GM12892 (cell line): ENCODE measurements around the gene SLC15A1.
"Not testable (repeated sequence)": the region's sequence is repeated elsewhere in the genome, so short reads cannot be mapped to it uniquely, and the experiment has no call there.

ENCODE experiments used
- DNase-seq: peaks from one replicate; pipeline ENCODE4 v3.0.0; 2011; ENCODE audit not compliant: insufficient read length
- FAIRE-seq: peaks from 2 replicates; lab custom pipeline; 2011; peaks lifted over from hg19 to GRCh38; lab: Jason Lieb, UNC
- POLR2A ChIP-seq: IDR thresholded peaks from 2 replicates; pipeline ENCODE4 v1.6.1; 2011; ENCODE audit warnings: low read depth, low read length, control low read depth
- POLR2AphosphoS5 ChIP-seq: IDR thresholded peaks from 2 replicates; pipeline ENCODE4 v1.6.1; 2011; ENCODE audit warnings: low read depth, low read length, control low read depth
- TAF1 ChIP-seq: IDR thresholded peaks from 2 replicates; pipeline ENCODE4 v1.6.1; 2011; ENCODE audit warnings: low read depth, mild to moderate bottlenecking, control low read depth, low read length, borderline replicate concordance

SLC15A1 gene

DNA sequence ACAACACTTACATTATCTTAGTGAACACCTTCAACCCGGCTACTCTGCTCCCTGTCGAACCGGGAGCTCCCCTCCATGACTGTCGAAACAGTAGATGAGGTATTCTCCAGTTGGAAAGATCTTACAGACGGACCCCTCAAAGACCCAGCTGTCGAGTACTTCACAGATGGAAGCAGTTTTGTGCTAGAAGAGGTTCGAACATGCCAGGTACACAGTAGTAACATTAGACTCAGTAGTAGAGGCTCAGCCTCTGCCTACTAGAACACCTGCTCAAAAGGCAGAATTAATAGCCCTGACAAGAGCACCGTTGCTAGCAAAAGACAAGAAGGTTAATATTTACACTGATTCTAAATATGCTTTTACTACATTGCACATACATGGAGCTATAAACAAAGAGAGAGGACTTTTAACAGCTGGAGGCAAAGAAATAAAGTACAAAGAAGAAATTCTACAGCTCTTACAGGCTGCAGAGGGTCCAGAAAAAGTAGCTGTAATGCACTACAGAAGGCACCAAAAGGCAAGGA is 13.6 kb upstream of the SLC15A1 start:
- DNase-seq (no peak), FAIRE-seq (no peak)
- no peak for TF ChIP-seq TAF1
- TF ChIP-seq POLR2A = no peak
- no peak for TF ChIP-seq POLR2AphosphoS5

DNA sequence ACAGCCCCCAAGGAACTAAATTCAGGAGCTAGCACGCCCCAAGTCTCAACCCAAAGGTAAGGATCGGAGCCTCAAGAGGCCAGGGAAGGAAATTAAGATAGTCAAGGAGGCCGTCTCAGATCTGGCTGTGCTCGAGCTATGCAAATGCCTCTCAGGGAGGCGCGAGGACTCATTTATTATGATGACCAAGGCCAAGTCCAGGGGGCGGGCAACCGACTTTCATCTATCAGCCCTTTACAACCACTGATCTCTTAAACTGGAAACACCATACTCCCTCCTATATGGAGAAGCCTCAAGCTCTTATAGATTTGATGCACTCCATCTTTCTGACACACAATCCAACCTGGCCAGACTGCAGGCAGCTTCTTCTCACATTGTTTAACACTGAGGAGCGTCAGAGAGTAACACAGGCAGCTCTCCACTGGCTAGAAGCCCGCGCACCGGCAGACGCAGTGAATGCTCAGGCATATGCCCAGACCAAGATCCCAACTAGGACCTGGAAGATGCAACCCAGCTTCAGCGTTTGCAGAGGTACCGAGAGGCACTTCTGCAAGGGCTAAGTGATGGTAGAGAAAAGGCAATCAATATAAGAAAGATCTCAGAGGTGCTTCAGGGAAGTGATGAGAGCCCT is 9.6 kb upstream of the SLC15A1 start:
- TF ChIP-seq POLR2AphosphoS5 = no peak
- no peak for TF ChIP-seq TAF1
- TF ChIP-seq POLR2A = no peak
- FAIRE-seq = no peak
- DNase-seq = no peak

DNA sequence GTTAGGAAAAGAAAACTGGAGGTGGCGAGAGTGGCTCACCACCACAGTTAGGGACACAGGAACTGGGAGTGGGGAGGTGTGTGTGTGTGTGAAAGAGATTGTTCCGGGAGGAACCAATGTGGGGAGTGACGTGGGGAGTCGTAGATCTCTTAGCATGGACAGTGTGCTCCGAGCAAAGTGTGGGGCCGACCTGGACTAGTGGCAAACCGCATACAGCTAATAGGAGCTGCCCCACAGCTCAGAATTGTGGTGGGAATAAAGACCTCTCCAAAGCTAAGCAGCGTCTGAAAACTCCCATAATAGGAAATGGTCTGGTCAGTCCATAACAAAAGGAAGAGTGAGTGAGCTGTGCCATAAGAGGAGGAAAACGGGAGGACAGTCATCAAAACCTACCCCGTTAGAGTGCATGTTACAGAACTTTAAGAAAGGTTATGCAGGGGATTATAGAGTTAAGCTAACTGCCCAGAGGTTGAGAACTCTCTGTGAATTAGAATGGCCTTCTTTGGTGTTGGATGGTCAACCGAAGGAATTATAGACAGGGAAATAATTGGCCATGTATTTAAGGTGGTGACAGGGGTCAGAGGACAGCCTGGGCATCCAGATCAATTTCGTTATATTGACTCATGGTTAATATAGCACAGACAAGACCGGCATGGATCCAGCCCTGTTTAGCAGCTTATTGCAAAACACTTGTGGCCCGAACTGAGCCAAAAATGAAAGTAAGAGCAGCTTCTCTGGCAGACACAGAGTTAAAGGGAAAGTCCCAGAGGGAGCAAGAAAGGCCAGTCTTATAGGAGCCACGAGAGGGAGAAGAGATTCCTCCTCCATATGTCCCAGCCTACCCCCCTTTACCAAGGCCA is 8.9 kb upstream of the SLC15A1 start:
- DNase-seq (no peak), FAIRE-seq (peak; percentile 87)
- no peak for TF ChIP-seq POLR2A
- no peak for TF ChIP-seq TAF1
- TF ChIP-seq POLR2AphosphoS5 = no peak

- TF ChIP-seq TAF1 (no peak), POLR2AphosphoS5 (no peak), POLR2A (no peak)
- no peak for FAIRE-seq
- no peak for DNase-seq
Measured at GRCh38 chr13:98755729-98756128, 3.3 kb upstream of the SLC15A1 start.

- no peak for DNase-seq
- no peak for FAIRE-seq
- TF ChIP-seq TAF1 (no peak), POLR2AphosphoS5 (no peak), POLR2A (no peak)
Measured at GRCh38 chr13:98755116-98755515, 2.6 kb upstream of the SLC15A1 start.

DNA sequence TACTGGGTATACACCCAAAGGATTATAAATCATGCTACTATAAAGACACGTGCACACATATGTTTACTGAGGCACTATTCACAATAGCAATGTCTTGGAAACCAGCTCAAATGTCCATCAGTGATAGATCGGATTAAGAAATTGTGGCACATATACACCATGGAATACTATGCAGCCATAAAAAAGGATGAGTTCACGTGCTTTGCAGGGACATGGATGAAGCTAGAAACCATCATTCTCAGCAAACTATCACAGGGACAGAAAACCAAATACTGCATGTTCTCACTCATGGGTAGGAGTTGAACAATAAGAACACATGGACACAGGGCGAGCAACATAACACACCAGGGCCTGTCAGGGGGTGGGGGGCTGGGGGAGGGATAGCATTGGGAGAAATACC is 2.0 kb upstream of the SLC15A1 start:
- not testable (repeated sequence) for FAIRE-seq, DNase-seq

- no peak for TF ChIP-seq POLR2AphosphoS5
- TF ChIP-seq POLR2A = no peak
- no peak for TF ChIP-seq TAF1
- no peak for DNase-seq
- no peak for FAIRE-seq
Measured at GRCh38 chr13:98751861-98752466, 508 bp downstream of the SLC15A1 start.

GRCh38 chr13:98751367-98751782 is 1.1 kb downstream of the SLC15A1 start:
- DNase-seq = no peak
- FAIRE-seq = no peak
- TF ChIP-seq TAF1 (no peak), POLR2A (no peak)

DNA sequence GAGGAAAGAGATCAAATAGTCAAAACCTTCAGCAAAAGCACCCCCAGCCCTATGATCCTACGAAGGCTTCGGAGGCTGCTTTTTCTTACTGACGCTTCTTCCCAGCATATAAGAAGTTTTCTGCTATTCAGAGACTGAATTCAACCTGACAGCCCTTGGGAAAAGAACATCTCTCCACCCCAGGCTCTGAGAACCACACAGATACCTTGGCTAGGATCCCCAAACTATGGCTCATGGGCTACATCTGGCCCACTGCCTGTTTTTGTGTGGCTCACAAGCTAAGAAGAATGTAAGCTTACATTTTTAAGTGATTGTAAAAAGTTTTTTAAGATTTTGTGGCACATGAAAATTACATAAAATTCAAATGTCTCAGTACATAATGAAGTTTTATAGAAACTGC is 3.0 kb downstream of the SLC15A1 start:
- TF ChIP-seq POLR2AphosphoS5 (no peak), POLR2A (no peak), TAF1 (no peak)
- no peak for DNase-seq
- no peak for FAIRE-seq

DNA sequence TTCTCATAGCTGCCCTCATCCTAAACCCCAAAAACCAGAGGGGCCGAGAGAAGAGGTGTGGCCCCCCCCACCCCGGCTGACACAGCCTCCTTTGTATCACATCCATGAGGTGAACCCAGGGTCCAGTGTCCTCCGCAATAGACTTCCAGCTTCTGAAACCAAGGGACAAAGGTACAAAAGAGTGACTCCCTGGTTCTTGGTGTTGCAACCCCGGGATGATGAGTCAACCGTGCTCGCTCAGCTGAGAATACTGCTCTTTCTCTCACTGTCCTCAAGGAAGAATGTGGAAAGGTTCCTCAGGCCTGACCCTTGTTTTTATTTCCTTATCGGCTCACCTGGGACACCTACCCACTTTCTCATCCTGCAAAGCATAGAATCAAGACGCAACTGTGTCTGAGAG is 5.5 kb downstream of the SLC15A1 start:
- FAIRE-seq (no peak), DNase-seq (no peak)
- no peak for TF ChIP-seq POLR2AphosphoS5
- TF ChIP-seq POLR2A = no peak
- no peak for TF ChIP-seq TAF1

GRCh38 chr13:98743377-98743776 is 9.1 kb downstream of the SLC15A1 start:
- no peak for FAIRE-seq
- TF ChIP-seq POLR2AphosphoS5 = no peak
- no peak for TF ChIP-seq TAF1
- no peak for TF ChIP-seq POLR2A
- DNase-seq = no peak

- TF ChIP-seq POLR2AphosphoS5 (no peak), POLR2A (no peak), TAF1 (no peak)
- no peak for FAIRE-seq
- DNase-seq = no peak
Measured at GRCh38 chr13:98742961-98743360, 9.5 kb downstream of the SLC15A1 start.
